HG02870 (cell line): ENCODE data around the gene ETV3L.
A peak's percentile ranks its signal among the peaks of the same experiment; 100 is the strongest.

Experiments used
- ATAC-seq: cut with Tn5 transposase; IDR thresholded peaks from one replicate; pipeline ENCODE4 v1.9.1; 2021; ENCODE audit warnings: mild to moderate bottlenecking, moderate library complexity; ENCODE audit not compliant: unreplicated experiment

Gene ETV3L

DNA sequence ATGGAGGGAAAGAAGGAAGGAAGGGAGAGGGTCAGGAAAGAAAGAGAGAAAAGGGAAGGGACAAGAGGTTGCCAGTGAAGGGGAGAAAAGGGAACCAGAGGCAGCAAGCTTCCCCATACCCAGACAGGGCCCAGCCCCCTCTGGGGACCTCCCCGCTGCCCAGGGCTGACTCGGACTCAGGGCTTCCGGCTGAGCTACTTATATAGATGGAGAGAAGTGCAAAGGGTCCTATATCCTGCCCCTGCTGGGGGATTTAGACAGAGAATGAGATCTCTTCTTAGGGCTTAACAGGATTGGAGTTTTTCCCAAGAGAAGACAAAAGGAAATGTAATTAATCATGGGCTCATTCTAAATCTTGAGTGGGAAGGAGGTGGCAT is at the start of gene ETV3L:
Gene ETV3L, minus strand, starts transcription at position 176 of the 377 bp plus-strand sequence. CDS start 285 bp downstream, outside the sequence.
- no peak for ATAC-seq

GRCh38 chr1:157147906-157148700 is 48.5 kb upstream of the ETV3L start:
- no peak for ATAC-seq

DNA sequence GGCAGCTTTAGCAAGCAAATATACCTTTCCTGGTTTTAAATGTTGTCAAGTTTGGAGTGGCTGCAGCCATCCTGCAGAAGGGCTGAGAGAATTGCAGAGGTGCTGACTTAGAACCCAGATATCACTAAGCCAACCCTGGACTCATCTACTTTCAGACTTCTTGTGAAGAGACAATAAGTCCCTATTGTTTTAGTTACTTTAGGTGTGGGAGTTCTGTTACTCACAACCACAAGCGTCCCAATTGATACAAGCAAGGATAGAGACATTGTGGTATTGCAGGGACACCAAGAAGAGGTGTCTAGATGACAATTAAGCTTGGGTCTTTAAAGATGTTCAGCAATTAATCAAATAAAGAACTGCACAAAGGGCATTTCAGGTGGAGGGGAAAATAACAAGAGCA is 47.4 kb upstream of the ETV3L start:
- no peak for ATAC-seq

- no peak for ATAC-seq
Observed at GRCh38 chr1:157146244-157146643, 46.6 kb upstream of the ETV3L start.

DNA sequence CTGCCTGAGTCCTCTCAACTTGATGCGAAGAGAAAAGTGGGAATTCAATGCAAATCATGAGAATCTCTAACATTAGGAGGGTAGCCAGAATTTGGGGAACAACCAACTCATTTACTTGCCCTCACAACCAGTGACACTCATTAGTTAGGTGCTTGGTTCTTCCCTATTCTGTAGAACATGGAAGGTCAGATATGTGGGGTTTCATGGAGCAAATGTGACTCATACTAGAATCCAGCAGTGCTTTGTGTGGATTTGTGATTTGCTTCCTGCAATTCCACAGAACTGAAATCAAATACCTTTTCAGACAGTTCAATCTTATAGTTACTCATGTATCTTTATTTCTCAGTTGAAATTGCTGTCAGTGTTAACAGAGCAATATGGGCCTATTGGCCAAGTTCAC is 45.5 kb upstream of the ETV3L start:
- no peak for ATAC-seq

DNA sequence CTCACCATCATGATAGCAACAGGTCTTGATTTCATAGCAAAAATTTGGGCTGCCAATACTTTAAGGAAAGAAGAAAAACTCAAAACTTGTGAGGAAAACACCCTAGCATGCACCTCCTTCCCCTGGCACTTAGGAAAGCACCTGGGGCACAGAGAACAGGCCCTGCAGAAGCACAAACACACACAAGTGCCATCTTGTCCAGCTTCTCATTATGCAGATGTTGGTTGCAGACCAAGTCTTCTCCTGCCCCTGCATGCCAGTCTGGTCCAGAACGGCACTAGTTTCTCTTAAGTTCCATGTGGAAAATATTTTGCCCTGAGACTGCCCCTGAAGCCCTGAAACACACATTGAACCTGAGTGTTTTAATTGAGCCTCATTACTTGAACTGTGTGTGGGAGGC is 44.9 kb upstream of the ETV3L start:
- ATAC-seq, result no peak

DNA sequence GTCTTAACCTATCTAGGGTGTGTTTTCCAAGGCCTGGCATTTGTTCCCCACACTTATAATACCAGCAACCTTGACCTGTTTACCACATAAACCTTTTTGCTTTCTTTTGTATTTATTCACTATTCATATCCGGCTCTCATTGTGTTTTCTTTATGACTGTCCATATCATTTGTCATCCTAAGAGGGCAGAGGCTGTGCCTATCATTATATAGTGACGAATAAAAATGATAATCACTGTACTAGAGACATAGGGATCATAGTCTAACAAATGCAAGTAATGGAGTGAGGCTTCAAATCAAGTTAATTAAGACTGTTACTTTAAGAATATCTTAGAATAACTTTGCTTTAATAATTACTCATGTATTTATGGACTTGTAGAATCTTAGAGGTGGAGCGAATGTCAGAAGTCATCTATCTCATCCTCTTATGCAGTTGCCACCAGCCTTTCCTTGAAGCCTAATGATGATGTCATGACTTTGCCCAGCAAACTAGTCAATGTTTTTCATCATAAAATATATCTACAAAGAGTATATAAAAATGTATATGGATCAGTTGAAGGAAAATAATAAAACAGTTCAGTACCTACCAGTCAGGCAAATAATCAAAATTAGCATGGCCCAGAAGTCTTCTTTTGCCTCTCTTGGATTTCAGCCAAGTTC is 43.3 kb upstream of the ETV3L start:
- ATAC-seq, result no peak

GRCh38 chr1:157142201-157142600 is 42.6 kb upstream of the ETV3L start:
- ATAC-seq, result no peak

- no peak for ATAC-seq
Observed at GRCh38 chr1:157141212-157141855, 41.7 kb upstream of the ETV3L start.

GRCh38 chr1:157140063-157140588 is 40.5 kb upstream of the ETV3L start:
- ATAC-seq, result no peak

DNA sequence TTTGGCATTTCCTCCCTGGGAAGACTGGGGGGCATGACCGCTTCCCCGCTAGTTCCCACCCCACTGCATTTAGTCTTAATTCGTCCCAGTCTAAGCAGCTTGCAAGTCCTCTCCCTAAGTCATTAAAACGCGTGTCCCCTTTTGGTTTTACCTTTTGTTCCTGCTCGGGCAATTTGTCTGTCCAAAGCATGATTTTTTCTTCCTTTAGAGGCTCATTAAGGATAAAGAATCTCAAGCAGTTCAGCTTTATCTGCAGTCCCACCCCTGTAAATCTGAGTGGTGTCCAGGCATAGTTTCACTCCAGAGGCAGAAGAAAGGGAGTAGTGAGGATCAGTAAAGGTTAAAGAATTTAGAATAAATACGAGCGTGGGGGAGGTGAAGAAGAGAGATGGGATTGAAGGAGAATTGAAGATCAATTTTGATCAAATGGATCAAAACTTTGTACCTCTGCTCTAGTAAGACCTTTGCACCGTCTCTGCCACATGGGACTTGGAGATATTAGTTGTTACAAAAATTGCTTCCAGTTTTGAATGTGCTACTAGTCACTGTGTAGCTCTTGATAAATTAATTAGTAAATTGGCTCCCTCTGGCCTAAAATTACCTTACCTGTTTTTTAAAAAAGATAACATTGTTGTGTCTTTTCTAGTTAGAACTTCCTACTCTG is 39.6 kb upstream of the ETV3L start:
- ATAC-seq, result no peak

DNA sequence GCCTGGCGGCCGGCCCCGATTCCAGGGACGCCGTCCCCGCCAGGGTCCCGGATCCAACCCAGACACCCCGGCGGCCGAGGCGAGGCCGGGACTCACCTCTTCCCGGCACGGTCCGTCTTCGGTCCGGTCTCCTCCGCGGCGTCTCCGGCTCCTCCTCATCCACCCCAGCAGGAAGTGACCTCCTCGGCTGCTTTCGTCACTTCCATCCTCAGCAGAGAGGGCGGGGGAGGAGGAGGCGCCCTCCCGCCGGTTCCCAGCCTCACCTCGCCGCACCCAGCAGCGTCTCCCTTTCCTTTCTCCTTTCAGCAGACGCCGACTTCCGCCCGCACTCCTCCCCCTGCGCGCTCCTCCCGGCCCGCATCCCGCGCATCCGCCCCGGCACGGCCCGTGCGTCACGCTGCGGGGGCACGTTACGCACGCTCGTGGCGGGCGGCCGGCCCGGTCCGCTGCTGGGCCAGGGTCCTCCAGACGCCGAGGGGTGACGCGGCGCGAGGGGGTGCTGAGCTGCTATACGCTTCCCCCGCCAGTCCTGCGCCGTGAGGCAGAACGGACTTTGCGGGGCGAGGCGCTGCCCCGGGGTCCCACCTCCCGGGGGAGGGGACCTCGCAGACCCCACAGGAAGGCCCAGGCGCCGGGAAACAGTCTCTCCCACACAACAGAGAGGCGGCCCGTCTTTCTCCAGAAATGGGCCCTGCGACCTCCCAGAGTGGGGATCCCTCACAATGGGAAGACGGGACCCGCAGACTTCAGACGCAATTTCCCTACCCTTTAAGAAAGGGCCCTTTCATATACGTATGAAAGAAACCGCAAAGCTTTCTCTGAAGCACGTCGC is 38.8 kb upstream of the ETV3L start, which contains the start of gene ETV3:
Gene ETV3, minus strand, starts transcription at position 176 of the 832 bp plus-strand sequence. CDS start 2,043 bp downstream, outside the sequence.
- peak; percentile 79 for ATAC-seq

DNA sequence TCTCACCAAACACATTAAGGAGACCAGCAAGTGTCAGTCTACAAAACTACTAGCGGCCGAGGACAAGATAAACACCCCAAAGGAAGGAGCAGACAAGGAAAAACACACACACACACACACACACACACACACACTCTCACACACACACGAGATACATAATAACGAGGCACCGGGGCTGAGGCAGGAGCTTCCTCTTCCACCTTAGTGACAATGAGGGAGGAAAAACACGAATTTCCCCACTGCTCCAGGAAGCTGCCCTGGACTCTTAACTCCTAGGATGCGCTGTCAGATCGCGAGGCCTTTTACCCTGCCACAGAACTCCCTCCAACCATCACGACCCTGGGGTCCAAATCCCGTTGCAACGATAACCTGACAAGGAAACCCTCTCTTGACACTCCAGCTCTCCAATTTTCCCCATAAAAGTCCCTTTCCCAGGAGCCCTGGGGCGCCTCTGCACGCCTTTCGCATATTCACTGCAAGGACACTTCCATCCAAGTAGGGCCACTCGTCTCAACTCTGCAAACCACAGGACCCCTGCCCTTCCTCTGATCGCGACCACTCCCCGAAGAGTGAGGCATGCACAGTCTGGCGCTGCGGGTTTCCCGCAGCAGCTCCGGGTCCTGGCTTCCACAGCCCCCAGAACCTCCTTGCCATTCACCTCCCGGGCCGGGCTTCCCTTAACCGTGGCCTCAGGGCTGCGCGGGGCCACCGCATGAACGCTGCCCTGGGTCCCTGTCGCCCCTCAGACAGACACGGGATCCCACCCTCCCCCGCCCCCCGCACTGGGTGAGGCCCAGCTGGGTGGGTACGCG is 38.0 kb upstream of the ETV3L start:
- ATAC-seq, result no peak

GRCh38 chr1:157137046-157137407 is 37.4 kb upstream of the ETV3L start:
- ATAC-seq, result no peak

DNA sequence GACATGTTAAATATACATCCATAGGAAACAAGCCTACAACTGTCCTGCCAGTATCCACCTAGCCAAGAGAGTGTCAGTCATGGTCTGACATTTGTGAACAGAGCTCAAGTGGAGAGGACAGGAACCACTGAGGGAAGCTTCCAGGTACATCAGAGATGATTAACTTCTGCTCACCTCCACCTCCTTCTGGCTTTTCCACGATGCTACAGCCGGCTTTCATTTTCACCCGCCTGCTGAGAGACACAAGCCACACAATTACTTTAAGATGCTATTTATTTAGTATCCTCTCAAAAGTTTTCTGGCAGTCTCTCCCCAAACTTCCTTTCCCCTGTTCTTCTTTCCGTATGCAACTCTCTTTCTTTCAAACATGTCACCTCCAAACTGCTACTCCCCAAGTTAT is 36.5 kb upstream of the ETV3L start:
- ATAC-seq, result no peak

DNA sequence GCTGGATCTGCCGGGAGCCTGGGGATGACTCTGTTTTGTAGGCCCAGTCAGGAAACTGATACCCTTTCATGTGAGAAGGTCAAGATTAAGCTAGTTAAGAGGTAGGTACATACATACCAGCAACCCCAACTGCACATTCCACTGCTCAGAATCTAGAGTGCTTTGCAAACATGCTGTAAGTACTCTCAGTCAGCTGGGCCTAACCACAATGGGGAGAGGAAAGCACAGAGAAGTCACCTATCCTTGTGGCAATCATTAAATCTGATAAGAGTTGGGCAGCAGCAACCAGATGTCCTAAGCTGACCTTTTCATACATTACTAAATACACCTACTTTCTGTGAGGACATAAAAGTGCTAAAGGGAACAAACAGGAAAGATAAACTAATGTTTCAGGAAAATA is 36.0 kb upstream of the ETV3L start:
- ATAC-seq, result no peak

DNA sequence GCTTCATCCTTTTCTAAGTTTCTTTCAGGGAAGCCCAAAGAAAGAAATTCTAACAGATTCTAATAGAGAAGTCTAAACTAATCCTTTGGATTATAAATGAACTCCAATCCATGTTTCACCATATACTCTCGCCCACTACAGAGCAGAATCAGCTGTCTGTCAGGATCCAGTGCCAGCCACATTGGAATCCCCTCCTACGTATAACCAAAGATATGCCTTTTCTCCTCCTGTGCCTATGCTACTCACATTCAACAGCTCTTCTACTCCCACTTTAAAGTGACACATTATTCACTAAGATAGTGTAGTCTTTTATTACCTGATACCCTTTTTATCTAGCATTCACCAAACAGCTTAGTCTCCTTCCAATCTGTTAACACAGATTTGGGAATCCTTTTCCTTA is 35.5 kb upstream of the ETV3L start:
- no peak for ATAC-seq

DNA sequence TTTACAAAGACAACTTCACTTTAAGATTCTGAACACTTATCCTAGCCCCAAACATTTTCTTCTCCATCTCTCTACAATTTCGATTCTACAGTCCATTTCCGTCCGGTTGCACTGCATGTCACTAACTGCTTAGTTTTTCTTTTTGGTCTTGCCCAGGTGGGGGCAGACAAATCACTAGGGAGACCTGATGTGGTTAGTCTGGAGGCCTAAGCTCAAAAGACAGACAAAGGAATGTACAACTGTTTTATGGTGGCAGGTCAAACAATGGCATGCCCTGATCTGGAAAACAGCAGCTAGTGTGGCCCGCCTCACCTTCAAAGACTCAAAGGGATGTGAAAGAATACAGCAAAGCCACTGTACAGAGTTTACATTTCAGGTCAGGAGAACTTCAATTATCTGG is 34.8 kb upstream of the ETV3L start:
- ATAC-seq, result no peak

GRCh38 chr1:157133426-157133825 is 33.8 kb upstream of the ETV3L start:
- no peak for ATAC-seq
